Middle frontal gyrus (tissue), 1 donor: ENCODE measurements around the gene FNDC1.
"Not testable (repeated sequence)": the region's sequence is repeated elsewhere in the genome, so short reads cannot be mapped to it uniquely, and the experiment has no call there.

ENCODE experiments used
- DNase-seq: peaks from one replicate; pipeline ENCODE4 v3.0.0-alpha.2; 2015; ENCODE audit warnings: low spot score; ENCODE audit errors: extremely low spot score

The FNDC1 gene

DNA sequence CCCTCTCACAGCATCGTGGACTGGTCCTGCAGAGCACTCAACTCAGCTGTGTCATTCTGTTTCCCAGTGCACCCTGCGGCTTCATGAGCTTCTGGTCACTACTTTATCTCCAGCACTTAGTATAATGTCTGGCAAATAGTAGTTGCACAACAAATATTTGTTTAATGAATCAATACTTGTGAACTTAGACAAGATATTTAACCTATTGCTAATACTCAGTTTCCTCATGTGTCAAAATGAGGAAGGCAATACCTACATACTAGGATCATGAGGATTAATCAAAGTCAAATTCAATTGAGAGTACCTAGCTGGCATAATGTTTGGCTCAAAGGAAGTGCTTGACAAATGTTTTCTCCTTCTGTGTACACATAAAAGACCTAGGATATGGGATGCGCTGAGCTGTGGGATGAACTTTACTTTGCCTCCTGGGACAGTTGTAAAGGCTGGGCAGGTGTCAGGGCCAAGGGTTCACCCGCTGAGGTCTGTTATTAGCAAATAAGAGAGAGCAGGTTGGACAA lies 86.3 kb downstream of the FNDC1 start:
- DNase-seq = no peak

DNA sequence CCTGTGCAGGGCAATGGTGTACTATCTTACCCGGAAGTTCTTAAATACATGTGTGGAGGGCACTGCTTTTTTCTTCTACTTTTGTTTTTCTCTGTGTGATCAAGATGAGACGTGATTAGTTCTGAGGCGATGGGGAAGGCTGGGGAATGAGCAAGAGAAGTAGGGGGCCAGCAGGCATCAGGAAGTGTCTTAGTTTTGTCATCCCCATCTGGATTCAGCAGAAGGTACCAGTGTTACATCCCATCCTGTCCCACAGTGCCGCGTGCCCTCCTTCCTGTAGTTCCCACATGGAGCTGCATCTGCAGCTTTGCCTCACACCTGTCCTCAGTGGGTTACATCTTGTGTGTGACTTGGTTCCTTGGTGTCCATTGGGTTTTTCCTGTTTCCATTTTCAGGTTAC lies 86.9 kb downstream of the FNDC1 start:
- no peak for DNase-seq

DNA sequence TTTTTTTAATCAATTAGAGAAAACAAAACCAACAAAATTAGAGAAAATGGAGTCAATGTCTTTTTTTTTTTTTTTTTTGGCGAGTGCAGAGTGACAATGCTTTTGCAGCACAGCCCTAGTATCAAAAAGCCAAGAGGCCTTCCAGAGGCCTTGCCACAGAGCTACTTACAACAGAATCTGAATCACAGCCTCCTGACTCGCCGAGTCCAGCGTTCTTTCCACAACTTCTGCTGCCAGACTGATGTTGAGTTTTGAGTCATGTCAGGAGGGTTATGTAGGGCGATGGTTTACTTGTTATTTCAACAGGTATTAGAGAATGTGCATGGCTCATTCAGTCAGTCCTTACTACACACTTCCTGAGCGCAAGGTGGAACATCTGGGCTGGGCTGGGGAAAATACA lies 88.6 kb downstream of the FNDC1 start:
- DNase-seq = no peak

DNA sequence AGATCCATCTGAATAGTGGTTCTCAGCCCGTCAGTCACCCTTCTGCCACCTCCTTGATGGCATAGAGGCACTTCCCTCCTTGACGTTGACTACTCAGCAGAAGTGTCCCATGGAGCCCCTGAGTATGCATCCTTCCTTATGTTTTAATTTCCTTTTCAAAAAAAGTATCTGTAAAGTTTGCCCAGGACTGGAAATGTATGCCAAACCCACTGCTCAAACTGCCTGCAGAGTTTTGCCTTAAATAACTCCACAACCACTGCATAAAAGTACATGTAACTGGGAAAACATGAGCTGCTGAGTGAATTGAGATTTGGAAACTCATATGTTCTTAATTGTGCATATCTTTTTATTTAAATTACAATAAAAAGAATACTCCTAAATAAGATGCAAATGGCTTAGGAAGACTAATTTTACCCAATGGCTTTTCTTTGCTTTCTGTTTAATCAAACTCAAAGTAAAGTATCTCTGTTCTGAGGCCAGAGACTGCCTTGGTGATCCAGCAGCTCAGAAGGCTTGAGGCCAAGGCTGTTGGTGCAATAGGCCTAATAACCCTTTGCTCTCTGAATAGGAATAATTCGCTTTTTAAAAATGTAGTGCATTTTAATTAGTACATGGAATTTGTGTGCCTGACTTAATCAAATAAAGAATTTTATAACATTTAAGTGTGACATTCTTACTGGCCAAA lies 90.4 kb downstream of the FNDC1 start:
- no peak for DNase-seq

DNA sequence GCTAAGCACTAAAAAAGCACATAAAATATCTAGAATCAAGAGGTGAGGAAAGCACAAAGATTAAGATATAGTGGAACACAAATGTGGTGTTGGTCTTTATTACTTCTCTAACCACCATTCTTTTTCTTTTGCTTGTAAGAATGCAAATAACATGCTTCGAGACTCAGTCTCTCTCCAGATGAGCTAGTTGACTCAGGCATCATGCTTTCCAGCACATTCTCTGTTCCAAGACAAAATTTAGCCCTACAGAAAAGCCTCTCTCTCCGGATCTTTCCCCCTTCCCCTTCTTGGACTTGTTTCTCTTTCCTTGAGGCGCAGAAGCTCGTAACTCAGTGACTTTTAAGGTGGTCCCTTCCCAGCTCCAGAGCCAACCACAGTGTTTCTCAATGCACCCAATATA lies 91.0 kb downstream of the FNDC1 start:
- no peak for DNase-seq

DNA sequence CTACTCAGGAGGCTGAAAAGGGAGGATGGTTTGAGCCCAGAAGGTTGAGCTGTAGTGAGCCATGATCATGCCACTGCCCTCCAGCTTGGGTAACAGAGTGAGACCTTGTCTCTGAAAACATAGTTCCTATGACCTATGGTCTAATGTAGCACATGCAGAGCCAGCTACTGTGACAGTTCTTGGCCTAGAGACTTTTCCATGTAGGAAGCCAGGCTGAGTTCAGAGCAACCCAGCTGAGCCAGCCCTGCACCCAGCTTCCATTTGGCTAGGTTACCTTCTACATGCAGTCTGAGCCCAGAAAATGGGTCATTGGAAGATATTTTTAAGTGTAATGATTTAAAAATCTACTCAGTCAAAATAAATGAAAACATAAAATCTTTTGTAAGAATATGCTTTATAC lies 92.8 kb downstream of the FNDC1 start:
- no peak for DNase-seq

DNA sequence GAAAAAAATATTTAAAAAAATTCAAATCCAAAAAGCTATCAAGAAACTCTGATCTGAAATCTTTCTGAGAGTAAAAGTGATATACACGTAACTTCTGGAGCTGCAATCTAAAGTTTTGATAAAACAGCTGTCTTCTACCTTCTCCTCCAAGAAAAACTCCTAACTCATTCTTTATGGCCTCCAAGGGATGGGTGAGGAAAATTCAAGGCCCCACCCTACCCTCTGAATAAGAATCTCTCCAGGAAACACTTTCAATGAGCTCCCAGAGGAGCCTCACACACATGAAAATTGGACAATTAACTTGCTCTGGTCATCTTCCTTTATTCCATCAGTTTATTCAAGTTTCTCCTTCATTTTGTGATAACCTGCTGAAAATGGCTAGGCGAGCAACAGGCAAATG lies 93.4 kb downstream of the FNDC1 start:
- no peak for DNase-seq

DNA sequence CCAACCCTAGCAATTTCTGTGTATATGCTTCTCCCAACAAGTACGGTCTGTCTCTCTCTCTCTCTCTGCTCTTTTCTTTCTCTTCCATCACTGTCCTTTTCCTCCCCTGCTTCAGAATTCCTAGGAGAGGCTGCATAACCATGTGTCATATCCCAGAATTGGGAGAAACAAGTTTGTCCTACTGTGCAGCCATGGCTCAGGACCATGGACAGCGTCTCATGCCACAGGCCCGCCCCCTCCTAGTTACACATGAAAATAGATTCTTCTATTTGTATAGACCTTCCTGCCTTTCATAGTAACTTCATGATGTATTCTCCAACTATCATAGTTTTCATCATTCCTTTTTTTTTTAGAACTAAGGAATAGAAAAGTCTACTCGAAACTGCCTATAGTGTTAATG lies 98.0 kb downstream of the FNDC1 start:
- no peak for DNase-seq

DNA sequence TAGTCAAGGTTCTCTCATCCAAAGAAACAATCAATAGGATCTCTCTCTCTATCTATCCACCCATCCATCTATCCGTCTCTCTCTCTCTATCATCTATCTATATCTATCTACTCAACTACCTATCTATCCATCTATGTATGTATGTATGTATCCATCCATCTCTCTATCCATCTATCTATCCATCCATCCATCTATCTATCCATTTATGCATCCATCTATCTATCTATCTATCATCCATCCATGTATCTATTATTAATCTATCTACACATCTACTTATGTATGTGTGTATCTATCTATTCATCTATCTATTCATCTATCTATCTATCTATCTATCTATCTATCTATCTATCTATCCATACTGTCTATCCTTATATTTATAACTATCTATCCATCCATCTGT lies 99.3 kb downstream of the FNDC1 start:
- DNase-seq = no peak

DNA sequence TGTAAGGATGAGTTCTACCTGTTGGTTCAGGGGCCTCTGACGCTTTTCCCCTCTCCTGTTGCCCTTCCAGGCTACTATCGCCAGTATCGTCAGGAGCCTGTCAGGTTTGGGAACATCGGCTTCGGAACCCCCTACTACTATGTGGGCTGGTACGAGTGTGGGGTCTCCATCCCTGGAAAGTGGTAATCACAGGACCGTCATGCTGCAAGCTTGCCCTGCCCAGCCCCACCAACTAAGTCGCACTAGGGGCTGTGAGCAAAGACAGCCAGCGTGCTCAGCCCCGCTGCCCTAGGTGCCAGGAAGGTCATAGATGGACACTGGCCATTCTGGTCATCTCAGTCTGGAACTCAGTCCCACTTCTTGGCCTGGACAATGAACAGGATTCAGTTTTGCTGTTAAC lies 102.1 kb downstream of the FNDC1 start:
- no peak for DNase-seq

DNA sequence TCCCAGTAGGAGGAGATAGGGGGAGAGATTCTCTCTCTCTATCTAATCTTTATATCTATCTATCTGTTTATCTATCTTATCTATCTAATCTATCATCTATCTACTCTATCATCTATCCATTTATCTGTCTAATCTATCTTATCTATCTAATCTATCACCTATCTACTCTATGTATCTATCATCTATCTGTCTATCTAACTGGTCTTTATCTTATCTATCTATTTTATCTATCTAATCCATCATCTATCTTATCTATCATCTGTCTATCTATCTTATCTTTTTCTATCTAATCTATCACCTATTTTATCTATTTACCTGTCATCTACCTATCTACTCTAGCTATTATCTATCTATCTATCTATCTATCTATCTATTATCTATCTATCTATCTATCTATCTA lies 109.4 kb downstream of the FNDC1 start:
- no peak for DNase-seq

DNA sequence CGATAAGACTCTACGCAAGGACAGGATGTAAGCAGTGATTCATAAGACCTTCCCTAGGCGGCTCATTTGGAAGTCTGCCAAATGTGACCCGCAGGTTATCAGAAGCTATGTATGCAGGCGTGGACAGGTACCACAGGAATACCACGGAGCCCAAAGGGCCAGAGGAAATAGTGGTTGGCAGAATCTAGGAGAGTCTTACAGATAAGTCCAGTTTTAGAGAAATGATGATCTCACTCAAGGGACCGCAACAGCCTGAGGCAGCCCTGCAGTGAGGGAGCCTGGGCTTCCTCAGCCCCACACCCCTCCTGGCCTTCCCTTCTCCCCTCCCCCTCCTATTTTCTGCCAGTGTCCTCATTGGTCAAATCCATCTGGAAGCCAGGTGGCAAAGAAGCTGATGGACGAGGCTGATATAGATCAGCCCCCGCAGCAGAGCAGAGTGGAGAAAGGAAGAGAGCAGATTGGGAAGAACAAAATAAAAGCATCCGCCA lies 110.6 kb downstream of the FNDC1 start:
- no peak for DNase-seq

DNA sequence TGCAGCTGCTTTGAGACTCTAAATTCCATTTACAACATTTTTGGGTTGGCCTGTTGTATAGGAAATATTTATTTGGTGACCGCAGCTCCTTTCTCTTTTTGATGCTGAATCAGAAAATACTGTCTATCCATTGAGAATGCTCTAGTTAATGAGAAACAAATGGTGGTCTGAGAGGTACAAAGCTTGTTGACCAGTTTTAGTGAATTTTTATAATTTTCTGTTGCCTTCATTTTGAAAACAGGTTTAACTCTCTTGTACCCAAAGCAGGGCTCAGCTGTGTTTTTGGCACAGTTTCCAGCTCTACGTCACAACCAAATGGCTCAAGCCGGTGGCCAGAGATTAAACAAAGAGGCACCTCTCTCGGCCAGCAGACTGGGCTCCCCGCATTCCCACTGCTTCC lies 113.2 kb downstream of the FNDC1 start:
- DNase-seq = no peak

DNA sequence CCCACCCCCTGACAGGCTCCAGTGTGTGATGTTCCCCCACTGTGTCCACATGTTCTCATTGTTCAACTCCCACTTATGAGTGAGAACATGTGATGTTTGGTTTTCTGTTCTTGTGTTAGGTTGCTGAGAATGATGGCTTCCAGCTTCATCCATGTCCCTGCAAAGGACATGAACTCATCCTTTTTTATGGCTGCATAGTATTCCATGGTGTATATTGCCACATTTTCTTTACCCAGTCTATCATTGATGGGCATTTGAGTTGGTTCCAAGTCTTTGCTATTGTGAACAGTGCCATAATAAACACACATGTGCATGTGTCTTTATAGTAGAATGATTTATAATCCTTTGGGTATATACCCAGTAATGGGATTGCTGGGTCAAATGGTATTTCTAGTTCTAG lies 115.5 kb downstream of the FNDC1 start:
- DNase-seq = not testable (repeated sequence)

DNA sequence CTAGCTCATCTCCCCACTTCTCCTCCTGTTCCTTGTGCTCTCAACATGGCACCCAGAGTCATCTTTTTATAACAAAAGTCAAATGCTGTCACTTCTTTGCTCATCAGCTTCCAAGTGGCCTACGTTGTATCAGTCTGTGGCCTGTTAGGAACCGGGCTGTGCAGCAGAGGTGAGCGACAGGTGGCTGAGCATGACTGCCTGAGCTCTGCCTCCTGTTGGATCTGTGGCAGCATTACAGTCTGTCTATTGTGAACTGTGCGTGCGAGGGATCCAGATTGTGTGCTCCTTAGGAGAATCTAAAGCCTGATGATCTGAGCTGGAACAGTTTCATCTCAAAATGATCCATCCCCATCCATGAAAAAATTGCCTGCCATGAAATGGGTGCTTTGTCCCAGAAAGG lies 129.6 kb downstream of the FNDC1 start:
- no peak for DNase-seq

DNA sequence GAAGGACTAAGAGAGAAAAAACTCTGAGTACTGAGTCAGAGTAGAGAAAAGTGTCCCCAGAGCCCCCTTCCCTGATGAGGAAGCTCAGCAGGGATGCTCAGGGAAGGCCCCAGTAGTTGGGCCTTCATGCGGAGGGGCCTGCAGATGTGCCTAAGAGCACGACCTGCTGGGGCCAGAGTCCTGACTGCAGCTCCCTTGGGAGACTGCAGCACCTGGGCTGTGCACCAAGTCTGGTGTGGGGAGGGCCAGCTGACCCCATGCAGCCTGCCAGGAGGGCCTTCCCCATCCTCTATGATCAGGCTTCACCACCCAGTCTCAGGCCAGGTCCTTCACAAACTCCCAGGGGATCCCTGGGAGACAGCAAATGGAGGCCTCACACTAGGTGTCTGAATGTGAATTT lies 130.4 kb downstream of the FNDC1 start:
- no peak for DNase-seq

DNA sequence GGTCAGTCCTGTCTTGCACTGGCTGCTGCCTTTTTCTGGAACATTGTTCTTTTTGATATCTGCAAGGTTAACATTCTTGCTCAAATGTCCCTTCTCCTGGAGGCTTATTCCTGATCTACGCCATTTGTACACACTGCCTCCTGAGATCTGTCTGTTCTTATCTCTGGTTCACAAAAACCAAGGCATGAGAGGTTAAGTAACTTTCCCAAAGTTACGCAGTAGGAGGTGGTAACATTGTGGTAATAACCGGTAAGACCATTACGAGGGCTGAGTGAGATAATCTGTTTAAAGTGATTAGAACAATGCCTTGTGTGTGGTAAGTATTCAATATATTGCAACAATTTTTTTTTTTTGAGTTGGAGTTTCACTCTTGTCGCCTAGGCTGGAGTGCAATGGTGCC lies 132.1 kb downstream of the FNDC1 start:
- no peak for DNase-seq

DNA sequence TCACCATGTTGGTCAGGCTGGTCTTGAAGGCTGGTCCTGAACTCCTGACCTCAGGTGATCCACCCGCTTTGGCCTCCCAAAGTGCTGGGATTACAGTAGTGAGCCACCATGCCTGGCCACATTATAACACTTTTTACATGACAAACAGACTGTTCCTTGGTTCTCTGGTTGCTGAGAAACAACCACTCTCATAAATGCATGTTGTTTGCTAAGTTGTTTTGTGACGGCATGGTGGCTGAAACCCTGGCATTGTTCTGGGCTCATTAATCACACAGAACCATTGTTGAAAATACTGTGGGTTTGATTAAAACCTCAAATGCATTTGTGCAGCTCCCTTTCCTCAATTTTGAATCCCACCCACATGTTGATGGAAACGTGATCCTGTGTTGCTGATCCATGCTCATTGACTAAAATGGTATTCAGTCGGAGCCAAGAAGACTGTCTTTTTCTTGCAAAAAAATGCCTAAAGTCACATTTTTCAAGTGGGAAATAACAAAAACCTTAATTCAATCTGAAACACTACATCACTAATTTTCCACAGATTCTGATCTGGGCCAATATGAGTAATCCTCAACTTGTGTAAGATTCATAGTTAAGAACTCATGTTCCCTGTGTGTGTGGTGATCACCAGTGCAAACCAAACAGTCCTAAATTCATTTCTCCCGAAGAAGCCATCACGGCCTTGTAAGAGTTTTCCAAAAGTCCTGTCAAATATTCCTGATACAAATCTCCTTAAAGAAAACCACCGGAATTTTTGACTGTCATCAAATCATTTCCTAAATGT lies 132.8 kb downstream of the FNDC1 start:
- DNase-seq = no peak

DNA sequence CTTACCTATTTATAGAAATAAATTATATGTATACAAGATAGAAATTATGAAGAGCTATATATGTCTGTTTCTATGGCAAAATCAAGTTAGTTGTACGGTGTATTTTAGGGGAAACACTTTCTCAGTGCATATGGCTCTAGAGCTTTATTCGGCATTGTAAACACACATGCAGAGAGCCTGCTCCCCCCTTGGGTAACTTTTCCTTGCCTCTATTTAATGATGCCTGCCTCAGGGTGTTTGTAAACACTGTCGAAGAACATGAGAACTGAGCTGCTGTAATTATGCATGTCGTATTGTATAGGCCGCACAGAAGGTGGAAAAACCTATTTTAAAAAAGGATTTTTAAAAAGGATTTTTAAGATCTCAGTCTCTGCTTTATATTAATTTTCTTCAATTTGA lies 133.4 kb downstream of the FNDC1 start:
- DNase-seq = no peak

DNA sequence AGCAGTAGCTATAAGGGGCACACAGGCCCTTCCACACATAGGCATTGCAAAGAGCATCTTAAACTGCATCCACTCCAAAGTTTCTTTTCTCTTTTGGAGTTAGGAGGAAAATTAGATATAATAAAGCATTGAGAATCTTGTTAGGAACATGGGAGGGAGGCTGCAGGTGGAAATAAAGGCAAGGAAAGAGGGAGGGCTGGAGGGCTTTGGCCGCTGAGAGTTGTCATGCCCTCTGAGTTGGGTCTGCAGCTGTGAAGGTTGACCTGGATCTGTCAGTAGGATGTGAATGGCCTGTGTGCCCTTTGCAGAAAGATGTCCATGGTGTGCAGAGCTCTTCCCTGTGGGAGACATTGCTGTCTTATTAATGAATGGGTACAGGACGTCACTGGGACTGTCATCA lies 134.0 kb downstream of the FNDC1 start:
- DNase-seq = no peak

DNA sequence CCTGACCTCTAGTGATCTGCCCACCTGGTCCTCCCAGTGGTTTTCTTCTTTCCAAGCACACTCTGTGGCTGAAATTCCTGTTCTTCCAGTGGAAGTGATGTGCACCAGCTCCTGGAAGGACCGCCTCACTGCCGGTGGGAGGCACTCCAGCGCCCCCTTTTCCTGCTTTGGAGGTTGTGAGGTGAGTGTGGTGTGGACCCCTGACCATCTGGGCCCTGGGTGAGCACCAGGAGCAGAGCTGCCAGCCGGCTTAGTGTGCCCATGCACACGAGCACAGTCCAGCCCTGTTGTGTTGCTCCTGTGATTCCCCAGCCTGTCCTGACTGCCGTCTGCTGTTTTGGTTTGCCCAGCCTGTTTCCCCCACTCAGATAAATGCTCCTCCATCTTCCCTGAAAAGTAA lies 134.6 kb downstream of the FNDC1 start:
- no peak for DNase-seq

DNA sequence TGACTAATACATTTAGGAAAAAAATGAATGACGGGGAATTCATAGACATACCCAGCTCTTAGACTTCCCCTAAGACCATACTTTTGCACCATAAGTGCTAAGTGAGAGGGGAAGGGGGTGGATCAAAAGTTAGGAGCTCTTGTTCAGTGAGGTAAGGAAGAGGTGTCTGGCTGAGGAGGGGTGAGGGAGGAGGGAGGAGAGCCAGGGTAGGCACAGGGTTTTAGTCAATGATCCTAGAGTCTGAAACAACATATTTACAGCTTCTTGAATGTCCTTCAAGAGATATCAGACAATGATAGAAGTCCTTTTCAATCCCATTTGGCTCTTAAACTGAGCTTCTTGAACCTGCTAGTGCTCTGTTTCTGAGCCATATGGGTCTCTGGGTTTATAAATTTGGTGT lies 135.4 kb downstream of the FNDC1 start:
- DNase-seq = no peak

DNA sequence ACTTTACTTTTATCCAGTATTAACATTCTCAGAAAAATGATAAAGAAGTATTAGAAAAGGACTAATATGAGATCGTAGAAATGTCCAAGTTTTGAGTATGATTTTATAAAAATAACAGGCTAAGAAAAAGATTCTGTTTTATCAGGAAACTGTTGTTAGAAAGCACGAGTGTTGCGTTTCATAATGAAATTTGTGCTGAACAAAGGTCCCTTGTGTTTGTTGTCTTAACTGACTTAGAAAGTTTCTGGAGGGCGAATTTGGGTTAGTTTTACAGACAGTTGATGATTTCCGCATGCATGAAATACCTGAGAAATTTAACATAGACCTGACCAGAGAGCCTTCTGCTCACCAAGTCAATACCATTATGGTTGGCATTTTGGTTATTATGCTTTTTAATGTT lies 136.0 kb downstream of the FNDC1 start:
- DNase-seq = no peak
